Mucosa of descending colon (tissue), 3 donors: Measurements from ENCODE around the gene ZFYVE16. TPM values are rescaled to one million over a fixed set of nuclear protein-coding genes. Genes with fewer than 3 reads are reported as not detected.

Experiments used
- ATAC-seq: fragments of 200-7000 bp; cut with Tn5 transposase; one replicate; pipeline ENCODE4 v1.9.1; 2020; ENCODE audit warnings: mild to moderate bottlenecking, moderate library complexity
- DNase-seq, 3 donors: peaks; one replicate each; pipeline ENCODE4 v3.0.0-alpha.2; 2020
- H3K36me3 ChIP-seq: fragments of 200-600 bp; one replicate; pipeline ENCODE4 v1.8.0; 2021; ENCODE audit warnings: low read depth, mild to moderate bottlenecking
- H3K4me1 ChIP-seq: fragments of 200-600 bp; one replicate; pipeline ENCODE4 v1.8.0; 2021; ENCODE audit warnings: low read depth, mild to moderate bottlenecking
- H3K4me3 ChIP-seq: fragments of 200-600 bp; one replicate; pipeline ENCODE4 v1.8.0; 2021; ENCODE audit warnings: mild to moderate bottlenecking
- H3K9me3 ChIP-seq: fragments of 200-600 bp; one replicate; pipeline ENCODE4 v1.8.0; 2021; ENCODE audit warnings: mild to moderate bottlenecking
- intact Hi-C, 2 donors: fragments of 100-400 bp; cut with DNase I in 1 of 2; cut with micrococcal nuclease in 1 of 2; formaldehyde crosslinking; loops; one replicate each; pipeline versions ENCODE4 v1.11.0 to v1.11.1; 2022; cut with DNase I, micrococcal nuclease
- long read RNA-seq, 2 donors: library from polyadenylated mRNA; unstranded; transcript quantifications; one replicate each; pipeline ENCODE4 v2.0.0, GENCODE V29; 2019 to 2021
- total RNA-seq, 3 donors: library from RNA; stranded (reverse); fragmentation: NEBNext Ultra II Directional in 2 of 3; extraction: Animal tissue kit (Norgen Biotek cat#: 25700) in 2 of 3; gene quantifications; one replicate each; pipeline versions ENCODE4 v1.2.1 to v1.2.4, GENCODE V29; 2021 to 2023
- TF ChIP-seq, protein P1 (sequence below): fragments of 200-600 bp; IDR thresholded peaks from one replicate; pipeline ENCODE4 v1.8.0; 2022; ENCODE audit warnings: antibody characterized with exemption, mild to moderate bottlenecking
- donor health status: DM: no; HTN: no; CAD: no; lungs with moderate emphysema.
- donor health status: DM: no; HTN: no; CAD: no.
- donor health status: DM: no; HTN: yes; CAD: no.

ZFYVE16 gene
- total RNA-seq, result 10 to 100 TPM; 32.4 to 56.9 (median 52.2) TPM
- long read RNA-seq, donor 1, full-length matches to known transcripts, result 6 of 14 reads
- long read RNA-seq, donor 1, partial matches to known transcripts, result 4 of 14 reads
- long read RNA-seq, donor 1, other reads (novel, unspliced or antisense), result 4 of 14 reads
- long read RNA-seq, donor 2, partial matches to known transcripts, result 2 of 3 reads
- long read RNA-seq, donor 2, other reads (novel, unspliced or antisense), result 0 of 3 reads

DNA sequence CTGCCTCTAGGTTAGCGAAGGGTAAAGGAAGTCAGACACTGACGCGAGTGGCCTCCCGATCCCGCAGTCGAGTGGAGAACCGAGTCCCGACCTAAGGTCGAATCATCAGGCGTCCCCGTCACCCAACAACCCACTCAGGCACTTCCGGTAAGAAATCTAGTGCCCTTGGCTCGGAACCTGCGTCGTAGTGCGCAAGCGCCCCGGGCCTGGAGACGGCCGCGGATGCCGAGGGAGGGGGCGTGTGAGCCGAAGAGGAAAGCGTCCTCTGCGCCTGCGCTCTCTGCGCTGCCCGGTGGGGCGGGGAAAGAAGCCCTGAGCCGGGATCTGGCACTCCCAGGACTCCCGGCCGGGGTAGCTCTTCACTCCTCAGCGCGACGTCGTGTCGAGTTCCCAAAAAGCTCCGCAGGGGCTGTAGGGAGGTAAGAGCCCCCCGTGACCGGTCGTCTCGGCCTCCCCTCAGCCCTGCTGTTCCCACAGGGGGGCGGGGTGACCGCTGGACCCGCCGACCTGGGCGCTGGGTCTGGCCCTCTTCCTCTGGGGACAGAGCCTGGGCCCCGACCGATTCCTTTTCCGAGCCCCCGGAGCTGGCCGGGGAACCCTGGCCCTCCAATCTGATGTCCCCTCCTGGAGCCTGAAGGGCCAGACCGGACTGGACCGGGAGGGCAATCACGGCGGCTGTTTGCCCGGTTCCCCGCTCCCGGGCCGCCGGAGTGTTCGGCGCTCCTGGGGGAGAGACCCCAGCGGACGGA, at the start of gene ZFYVE16:
Gene ZFYVE16 (plus strand): TSS at position 330 of the 749 bp plus-strand sequence. CDS start 26,084 bp downstream, outside the sequence.
- TF ChIP-seq, protein P1, sequence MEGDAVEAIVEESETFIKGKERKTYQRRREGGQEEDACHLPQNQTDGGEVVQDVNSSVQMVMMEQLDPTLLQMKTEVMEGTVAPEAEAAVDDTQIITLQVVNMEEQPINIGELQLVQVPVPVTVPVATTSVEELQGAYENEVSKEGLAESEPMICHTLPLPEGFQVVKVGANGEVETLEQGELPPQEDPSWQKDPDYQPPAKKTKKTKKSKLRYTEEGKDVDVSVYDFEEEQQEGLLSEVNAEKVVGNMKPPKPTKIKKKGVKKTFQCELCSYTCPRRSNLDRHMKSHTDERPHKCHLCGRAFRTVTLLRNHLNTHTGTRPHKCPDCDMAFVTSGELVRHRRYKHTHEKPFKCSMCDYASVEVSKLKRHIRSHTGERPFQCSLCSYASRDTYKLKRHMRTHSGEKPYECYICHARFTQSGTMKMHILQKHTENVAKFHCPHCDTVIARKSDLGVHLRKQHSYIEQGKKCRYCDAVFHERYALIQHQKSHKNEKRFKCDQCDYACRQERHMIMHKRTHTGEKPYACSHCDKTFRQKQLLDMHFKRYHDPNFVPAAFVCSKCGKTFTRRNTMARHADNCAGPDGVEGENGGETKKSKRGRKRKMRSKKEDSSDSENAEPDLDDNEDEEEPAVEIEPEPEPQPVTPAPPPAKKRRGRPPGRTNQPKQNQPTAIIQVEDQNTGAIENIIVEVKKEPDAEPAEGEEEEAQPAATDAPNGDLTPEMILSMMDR, result no peak
- ATAC-seq, result peak; percentile 98
- Histone ChIP-seq H3K4me3 (peak within 1 kb of the TSS; percentile 72), H3K36me3 (no peaks in the 10 kb centered on the region), H3K4me1 (peaks cover 9% of the 10 kb centered on the region), H3K9me3 (no peaks in the 10 kb centered on the region)
- DNase-seq, result peak; percentile 99
- intact Hi-C loops, result no loop called here

DNA sequence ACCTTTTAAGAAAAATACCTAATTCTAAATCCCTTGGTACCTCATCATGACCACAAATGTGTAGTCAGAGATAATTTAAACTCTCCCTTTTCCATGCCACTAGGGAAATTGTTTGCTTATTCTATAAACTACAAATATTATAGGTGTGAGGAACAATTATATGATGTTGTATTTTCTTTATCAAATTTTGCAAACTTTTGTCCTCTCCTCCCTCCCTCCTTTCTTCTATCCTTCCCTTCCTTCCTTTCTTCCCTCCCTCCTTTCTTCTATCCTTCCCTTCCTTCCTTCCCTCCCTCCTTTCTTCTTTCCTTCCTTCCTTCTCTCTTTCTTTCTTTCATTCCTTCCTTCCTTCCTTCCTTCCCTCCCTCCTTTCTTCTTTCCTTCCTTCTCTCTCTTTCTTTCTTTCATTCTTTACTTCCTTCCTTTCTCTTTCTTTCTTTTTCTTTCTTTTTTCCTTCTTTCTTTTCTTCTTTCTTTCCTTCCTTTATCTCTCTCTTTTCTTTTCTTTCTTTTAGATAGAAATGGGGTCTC, 46.9 kb upstream of the ZFYVE16 start:
- H3K4me1 ChIP-seq, result no peaks in the 10 kb centered on the region
- TF ChIP-seq, protein P1, result no peak
- no peak for ATAC-seq

DNA sequence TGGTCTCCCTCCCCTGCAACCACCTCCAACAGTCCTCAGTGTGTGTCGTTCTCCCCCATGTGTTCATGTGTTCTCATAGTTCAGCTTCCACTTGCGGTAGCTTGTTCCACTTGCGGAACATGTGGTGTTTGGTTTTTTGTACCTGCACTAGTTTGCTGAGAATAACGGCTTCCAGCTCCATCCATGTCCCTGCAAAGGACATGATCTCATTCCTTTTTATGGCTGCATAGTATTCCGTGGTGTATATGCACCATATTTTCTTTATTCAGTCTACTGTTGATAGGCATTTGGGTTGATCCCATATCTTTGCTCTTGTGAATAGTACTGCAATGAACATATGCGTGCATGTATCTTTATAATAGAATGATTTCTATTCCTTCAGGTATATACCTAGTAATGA, 43.0 kb upstream of the ZFYVE16 start:
- Histone ChIP-seq H3K4me1 (no peaks in the 10 kb centered on the region), H3K36me3 (no peaks in the 10 kb centered on the region), H3K4me3 (no peak overlapping the region), H3K9me3 (no peaks in the 10 kb centered on the region)
- intact Hi-C loops, result no loop called here
- TF ChIP-seq, protein P1, result no peak
- DNase-seq, result no peak
- no peak for ATAC-seq

More for the DNA sequence above, 46.9 kb upstream of the ZFYVE16 start:
- no peak for DNase-seq
- intact Hi-C loops, result no loop called here
- Histone ChIP-seq H3K9me3 (no peaks in the 10 kb centered on the region), H3K36me3 (no peaks in the 10 kb centered on the region), H3K4me3 (no peak overlapping the region)

DNA sequence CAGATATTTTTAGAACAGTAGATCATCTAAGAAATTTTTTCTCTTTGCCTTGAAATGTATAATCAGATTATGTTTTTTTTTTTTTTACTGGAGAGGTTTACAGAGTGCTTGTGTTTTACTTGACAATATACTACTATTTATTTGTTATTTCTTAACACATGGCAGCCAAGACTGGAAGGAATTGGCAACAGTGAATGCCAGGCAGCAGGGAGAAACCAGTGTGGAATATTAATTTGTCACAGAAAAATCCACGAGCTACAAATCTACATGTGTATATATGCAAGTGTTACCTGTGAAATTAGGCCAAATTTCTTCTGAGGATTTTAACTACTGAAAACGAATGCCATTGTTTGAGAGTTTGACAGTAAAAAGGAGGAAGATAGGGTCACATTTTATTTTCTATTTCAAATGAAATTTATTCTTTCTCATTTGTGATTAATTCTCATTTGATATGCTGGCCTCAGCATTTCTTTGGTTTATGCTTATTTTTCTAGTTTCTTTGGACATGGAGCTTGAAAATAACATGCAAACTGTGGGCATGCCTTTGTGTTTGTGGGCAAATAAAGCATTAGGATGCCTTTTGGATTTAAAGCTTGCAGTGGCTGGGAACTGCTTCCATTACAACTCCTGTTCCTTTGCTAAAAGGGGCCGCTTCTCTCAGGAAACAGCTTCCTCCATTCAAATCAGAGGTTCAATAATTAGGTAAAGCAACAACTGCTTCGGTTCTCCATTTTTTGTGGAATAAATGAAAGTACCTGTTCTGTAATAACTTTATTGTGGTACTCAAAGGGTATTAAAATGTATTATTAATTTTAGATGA, 39.0 kb upstream of the ZFYVE16 start:
- Histone ChIP-seq H3K4me1 (no peaks in the 10 kb centered on the region), H3K4me3 (no peak overlapping the region), H3K9me3 (no peaks in the 10 kb centered on the region), H3K36me3 (no peaks in the 10 kb centered on the region)
- intact Hi-C loops, result no loop called here
- DNase-seq (no peak), ATAC-seq (no peak)
- TF ChIP-seq, protein P1, result no peak

DNA sequence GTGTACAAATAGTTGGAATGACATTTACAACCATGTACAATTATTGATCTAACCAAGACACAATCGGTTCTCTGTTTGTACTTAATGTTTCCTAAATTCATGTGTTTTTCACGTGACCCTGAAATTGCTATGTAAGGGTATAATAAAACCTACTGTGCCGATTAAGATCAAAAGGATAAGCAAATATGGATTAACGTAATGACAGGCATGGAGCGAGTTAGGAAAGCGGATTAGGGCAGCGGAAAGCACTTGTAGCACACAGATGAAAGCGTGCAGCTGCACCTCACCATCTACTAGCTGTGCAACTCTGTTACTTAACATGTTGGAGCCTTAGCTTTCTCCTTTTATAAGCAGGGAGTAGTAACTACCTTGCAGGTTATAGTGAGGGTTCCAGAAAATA, 38.3 kb upstream of the ZFYVE16 start:
- ATAC-seq, result peak; percentile 56
- H3K36me3 ChIP-seq, result no peaks in the 10 kb centered on the region

More for the DNA sequence above, 38.3 kb upstream of the ZFYVE16 start:
- no peaks in the 10 kb centered on the region for H3K4me1 ChIP-seq
- TF ChIP-seq, protein P1, result no peak
- no peaks in the 10 kb centered on the region for H3K9me3 ChIP-seq
- intact Hi-C loops, result no loop called here
- no peak for DNase-seq
- H3K4me3 ChIP-seq, result no peak overlapping the region
